ENCODE results near the gene MAJIN.

Gene MAJIN

DNA sequence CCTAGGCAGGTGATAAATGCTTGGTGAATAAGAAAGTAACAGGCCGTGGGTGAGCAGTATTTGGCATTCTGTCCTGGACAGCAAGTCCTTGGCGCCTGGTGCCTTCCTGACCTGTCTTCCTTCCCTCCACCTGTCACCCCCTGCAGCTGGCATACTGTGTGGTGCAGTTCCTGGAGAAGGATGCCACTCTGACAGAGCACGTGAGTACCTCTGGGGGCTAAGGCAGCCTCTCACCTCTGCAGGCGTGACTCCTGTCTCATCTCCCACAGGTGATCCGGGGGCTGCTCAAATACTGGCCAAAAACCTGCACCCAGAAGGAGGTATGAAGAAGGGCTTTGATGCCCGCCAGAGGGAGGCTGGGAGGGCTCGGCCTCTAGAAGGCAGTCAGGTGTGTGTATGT is 40.6 kb downstream of the MAJIN start:
- DNase-seq, result no peak

DNA sequence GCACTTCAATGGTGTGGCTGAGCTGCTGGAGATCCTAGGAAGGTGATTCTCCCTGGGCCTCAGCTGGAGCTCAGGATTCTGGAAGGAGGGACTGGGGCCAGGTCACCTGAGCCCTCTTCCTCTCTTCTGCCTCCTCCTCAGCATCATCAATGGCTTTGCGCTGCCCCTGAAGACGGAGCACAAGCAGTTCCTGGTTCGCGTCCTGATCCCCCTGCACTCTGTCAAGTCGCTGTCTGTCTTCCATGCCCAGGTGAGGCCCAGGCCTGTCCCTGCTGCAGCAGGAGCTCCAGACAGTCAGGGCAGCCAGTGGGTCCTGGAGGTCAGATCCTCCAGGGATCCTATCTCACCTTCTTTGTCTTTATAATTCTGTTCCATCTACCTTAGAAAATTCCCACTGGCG is 41.6 kb downstream of the MAJIN start:
- DNase-seq, result no peak

DNA sequence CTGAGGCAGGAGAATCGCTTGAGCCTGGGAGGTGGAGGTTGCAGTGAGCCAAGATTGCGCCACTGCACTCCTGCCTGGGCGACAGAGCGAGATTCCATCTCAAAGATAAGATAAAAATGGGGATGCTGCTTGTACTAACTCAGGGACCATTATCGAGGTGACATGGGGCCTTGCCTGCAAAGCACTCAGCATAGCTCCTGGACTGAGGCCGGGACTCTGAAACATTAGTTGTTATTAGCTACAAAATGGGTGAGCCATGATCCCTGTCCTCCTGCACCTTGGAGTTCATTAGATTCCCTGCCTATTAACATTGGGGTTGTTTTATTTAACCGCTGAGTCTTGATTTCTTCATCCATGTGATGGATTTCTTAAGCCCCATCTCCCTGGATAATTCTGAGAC is 42.3 kb downstream of the MAJIN start:
- DNase-seq, result no peak

DNA sequence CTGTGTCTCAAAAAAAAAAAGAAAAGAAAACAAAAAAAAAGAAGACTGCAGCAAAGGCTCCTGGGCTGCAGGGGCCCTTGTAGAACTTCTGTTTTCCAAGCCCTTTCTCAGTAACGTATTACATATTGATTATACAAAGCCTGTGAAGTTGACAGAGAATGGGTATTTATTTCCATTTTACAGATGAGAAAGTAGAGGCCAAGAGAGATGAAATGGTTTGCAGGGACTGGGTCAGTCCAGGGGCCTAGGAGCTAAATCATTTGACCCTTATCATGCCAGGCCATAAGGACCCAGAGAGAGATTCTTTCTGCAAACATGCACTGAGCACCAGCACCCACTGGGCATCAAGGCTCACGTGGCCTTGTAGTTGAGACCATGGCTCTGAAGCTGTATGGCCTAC is 43.0 kb downstream of the MAJIN start:
- no peak for DNase-seq

DNA sequence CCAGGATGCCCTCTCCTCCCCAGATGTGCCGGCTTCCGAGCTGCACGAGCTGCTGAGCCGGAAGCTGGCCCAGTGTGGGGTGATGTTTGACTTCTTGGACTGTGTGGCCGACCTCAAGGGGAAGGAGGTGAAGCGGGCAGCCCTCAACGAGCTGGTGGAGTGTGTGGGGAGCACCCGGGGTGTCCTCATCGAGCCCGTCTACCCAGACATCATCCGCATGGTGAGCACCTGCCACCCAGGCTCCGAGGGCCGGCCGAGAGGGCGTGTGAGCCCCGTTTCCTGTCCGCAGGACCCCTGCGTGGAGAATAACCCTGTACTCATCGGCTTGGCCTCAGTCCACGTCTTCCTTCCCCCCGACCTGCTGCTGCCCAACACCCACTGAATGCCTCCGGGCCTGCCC is 45.2 kb downstream of the MAJIN start:
- no peak for DNase-seq

DNA sequence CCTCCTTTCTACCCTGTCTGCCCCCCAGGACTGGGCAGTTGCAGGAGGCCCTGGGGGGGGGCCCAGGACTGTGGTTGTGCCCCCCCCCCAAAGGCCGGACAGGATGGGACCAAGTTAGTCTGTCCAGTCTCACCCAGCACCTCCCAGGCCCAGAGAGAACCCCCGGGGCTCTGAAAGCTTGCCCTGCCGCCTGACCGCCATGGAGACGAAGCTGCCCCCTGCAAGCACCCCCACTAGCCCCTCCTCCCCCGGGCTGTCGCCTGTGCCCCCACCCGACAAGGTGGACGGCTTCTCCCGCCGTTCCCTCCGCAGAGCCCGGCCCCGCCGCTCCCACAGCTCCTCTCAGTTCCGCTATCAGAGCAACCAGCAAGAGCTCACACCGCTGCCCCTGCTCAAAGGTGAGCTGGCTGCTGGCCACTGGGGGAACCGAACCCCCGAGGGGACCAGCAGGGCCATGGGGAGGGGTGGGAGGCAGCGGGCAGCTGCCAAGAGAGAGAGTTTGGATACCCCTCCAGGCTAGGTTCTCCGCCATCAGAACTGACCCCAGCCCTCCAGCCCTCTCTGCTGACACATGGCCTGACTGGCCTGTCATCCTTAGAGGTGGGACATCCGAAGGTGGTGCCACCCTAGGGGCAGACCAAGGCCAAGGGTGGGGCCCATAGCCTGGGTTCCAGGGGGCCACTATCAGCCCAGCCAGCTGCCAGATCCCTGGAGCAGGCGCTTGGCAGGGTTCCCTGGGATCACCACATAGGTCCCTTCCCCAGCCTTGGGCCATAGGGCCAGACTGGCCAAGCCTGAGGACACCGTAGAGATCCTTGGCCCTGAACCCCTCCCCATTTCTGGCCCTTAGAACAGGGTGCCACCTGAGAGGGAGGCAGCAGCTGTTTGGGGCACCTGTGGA is 46.1 kb downstream of the MAJIN start:
- no peak for DNase-seq

DNA sequence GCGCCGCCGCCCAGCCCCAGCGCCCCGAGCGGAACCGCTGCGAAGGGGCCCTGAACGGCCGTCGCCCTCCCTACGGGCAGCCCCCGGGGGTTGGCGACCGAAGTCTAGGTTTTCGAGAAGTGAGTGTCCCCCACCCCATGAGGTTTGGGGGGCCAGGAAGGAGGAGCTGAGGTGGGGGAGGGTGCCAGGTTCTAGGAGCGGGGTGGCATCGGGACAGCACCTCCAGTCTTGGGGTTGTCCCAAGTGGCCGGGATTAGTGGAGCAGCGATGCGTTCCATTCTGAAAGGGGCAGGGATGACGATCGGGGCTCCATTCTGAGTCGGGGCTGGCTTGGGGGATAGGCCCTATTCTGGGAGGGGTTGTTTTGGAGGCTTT is 47.0 kb downstream of the MAJIN start:
- peak in 1 of 2 experiments; percentile 50 for DNase-seq

DNA sequence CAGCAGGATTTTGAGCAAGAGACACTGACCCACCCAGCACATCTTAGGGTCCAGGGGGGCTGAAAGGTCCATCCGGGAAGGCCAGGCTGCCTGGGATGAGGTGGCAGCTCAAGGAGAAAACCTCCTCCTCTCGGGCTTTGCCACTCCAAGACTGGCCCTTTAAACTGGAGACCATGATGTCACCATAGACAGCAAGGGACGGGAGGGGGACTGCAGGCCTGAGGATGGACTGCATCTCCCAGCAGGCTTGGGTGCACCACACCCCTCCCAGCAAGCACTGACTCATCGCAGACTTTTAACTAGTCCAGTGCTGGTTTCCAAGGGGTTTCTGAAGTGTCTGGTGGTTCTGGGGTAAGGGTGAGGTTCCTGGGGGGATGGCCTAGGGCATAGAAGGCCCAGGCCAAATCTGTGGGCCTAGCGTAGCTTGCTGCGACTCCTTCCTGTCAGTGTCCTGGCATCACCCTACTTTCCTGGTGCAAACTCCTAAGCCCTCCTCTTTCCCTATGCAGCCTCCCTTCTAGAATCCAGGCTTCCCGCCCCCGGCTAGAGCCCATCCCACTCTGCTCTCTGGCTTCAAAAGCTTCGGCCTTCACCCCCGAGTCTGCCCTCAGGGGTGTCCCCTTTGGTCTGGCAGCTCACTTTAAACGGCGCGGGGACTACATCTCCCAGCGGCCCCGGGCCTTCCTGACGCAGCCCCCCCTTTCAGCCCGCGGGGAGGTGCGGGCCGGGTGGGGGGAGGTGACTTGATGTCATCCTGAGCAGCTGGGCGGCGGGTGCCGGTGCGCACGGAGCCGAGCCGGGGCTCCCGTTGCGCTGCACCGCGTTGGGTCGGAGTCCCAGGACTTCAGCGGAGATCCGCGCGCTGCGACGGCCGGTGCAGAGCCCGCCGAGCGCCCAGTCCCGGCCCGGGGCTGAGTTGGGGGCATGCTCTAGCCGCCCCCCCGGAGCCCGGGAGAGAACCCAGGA is 47.7 kb downstream of the MAJIN start, which contains the start of gene PPP2R5B:
TSS of gene PPP2R5B (plus strand) at position 746 of the 966 bp plus-strand sequence. CDS start 1,046 bp downstream, outside the sequence.
- peak; percentile 87 to 95 for DNase-seq

DNA sequence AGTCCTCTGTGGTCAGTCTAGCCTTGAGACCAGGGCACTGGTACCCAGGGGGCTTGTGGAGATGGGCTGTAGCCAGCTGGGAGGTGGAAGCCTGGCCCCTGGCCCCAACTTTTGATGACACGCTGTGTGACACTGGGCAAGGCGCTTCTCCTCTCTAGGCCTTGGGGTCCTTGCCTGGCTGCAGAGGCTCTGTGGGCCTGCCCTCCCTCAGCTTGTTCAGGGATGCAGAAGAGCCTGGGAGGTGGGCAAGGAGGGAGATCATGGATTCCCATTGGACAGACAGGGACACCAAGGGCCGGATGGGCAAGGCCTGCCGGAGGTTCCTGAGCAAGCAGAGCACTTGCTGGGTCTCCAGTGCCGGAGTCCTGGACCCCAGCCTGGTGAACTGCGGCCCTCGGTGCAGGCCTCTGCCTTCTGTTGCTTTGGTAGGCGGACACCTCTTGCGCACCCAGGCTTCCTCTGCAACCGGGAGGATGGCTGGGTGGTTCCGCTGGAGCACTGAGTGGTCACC is 48.7 kb downstream of the MAJIN start:
- no peak for DNase-seq

DNA sequence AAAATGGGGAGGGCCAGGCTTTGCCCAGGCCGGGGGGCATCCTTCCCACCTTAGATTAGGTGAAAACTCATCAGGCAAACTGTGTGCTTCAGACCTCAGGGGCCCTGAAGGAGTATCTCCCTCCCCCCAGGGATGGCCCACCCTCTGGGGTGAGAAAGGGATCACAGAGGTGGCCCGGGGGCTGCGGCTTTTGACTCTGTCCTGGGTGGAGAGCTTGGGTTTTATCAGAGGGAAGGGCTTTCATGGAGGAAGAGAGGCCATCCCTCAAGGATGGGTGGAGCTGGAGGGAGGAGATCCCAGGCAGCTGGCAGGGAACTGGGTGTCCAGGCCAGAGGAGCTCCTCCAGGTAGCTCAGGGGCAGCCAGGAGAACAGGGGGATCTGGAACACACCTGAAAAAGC is 50.5 kb downstream of the MAJIN start:
- no peak for DNase-seq

DNA sequence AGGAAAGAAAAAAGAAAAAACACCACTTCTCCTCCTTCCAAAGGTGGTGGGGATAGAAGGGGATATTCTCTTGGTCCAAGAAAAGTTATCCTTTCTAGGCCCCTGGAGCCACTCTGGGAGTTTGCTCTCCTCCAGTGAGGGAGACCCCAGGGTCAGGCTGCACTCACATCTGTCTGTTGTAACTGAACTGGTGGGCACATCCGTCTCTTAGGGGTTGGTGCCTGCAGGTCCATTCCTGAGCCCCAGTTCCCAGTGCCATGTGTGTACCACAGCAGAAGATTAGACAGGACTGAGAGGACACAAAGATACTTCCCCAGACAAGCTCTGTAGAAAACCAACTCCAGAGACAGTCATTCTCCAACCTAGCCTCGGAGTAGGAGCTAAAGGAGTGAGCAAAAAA is 51.8 kb downstream of the MAJIN start:
- no peak for DNase-seq

DNA sequence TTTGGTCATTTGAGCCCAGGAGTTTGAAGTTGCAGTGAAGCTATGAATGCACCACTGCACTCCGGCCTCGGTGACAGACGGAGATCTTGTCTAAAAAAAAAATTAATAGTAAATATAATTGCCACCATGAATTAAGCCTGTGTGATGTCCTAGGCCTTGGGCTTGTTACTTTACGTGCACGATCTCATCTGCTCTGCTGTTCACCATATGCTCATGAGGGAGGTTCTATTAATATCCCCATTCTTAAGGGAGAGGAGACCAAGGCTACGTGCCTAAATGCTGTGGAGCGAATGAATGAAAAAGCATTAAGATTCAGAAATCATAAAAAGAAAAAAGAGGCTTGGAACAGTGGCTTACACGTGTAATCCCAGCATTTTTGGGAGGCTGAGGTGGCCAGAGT is 52.3 kb downstream of the MAJIN start:
- no peak for DNase-seq

DNA sequence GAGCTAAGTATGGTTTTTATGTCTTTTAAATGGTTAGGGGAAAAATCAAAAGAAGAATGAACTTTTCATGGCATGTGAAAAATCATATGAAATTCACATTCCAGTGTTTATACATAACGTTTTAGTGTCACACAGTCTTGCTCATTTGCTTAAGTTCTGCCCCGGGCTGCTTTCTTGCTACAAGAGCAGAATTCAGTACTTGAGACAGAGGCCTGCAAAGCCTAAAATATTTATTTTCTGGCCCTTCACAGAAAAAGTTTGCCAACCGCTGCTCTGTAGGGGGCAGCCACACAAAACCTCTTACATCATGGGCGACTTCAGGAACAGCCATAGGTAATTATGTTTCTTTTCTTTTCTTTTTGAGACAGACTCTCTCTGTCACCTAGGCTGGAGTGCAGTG is 53.9 kb downstream of the MAJIN start:
- DNase-seq, result no peak

DNA sequence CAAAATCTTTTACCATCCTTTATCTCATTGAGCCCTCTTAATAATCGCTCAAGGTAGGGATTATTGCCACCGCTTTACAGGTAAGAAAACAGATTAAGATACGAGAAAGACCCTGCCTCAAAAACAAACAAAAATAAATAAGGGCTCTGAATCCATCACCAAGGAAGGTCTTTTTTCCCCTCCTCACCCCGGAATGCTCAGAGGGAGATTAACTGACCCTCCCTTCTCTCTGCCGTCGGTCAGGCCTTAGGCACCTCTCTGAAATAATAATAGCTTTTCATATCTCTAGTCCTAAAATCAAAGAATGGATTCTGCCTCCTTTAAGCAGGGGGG is 54.3 kb downstream of the MAJIN start:
- no peak for DNase-seq

DNA sequence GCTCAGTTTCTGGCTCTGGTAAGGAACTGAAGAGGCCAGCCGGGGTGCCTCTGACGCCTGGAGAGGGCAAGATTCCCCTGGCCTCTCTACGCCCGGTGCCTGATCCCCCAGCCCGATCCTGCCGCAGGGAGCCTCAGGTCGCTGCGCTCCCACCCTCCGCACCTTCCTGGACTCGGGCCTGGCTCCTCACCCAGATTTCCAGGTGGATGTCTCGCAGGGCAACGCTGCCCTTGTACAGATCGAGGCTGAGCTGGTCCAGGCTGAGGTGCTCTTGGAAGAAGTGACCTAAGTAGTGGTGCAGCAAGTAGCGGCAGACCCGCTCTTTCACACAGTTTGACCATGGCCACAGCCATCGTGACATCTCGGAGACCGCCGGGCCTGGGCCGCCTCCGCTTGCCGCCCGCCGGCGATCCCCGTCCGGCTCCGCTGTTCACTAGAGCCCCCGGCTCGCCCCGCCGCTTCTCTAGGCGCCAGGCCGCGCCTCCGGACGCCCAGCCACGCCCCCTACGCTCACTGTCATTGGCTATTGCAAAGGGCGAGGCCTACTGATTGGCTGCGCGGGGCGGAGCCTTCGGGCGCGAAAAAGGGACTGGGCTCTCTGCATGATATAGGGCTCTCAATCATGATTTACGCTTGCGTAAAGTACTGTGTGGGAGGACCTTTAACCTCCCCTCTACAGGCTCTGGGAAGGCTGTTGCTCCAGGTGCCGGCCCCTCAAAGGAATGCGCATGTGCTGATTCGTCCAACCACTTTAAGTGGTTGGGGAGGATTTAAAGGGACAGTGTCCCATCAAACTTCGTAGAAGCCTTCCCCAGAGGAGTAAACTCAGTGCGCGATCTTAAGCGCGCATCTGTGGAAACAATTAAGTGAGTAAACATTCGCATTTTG is 54.9 kb downstream of the MAJIN start, which contains the start of gene ATG2A:
TSS of gene ATG2A (minus strand) at position 435 of the 888 bp plus-strand sequence. CDS start at position 361, 74 bp downstream.
- DNase-seq, result peak; percentile 100

DNA sequence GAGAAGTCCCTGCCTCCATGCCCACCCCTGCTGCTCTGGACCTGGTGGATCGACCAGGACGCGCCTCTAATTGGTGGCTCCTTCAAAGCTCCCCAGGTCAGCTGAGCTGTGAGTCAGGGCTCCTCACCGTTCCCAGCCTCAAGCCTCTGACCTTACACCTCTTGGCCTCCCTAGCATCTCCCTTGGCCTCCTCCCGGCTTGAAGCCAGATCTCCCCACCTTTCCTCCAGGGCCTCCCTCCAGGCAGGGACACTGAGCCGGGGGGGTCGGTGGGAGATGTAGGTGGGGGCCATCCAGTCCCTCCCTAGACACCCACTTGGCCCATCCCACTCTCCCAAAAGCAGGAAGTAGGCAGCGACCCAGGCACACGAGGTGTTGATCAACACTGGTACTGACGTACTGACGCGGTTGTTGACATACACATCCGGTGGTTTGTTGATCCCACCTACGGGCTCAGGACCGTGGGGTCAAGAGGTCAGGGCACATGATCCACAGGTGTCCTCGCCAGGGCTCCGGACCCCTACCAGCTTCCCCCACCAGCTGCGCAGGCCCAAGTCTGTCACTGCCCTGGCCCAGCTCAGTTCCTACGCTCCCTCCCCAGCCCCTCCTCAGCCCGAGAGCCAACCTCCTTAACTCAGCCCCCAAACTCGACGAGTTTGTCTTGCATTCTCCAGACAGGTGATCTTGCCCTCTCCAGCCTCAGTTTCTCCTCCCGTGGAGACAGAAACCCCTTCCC is 55.7 kb downstream of the MAJIN start:
- DNase-seq, result peak in 1 of 2 experiments; percentile 34

DNA sequence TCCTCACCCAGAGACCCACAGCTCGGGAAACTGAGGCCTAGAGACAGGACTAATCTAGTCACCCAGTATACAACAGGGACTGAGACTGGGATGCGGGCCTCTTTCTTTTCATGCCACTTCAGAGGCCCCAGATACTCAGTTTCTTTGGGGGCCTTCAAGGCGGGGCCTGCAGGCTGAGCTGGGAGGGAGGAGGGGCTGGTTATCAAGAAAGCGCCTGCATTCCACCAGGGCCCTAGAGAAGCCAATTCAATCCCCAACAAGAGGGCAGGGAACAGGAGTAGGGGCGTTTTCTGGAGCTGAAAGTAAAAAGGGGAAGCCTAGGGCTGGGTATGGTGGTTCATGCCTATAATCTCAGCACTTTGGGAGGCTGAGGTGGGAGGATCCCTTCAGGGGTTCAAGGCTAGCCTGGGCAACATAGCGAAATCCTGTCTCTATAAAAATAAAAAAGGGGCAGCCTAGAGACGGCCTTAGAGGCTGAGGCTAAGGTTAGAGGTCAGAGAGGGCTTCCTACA is 56.5 kb downstream of the MAJIN start:
- no peak for DNase-seq

DNA sequence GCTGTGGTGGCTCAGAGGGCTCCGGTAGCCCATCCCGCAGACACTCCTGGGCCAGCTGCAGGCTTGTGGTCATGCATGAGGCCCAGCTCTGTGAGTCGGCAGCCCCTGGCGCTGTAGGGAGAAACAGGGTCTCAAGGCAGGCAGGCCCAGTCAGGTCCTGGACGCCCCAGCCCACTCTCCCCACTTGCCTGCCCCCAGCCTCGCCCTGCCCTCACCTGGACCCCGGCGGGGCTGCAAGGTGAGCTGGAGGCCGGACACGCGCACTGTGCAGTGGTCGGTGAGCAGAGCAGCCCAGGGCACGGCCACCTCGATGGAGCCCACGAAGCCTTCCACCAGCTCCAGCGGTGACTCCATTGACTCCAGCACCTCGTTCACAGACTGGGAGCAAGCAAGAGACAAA is 57.8 kb downstream of the MAJIN start:
- DNase-seq, result no peak

DNA sequence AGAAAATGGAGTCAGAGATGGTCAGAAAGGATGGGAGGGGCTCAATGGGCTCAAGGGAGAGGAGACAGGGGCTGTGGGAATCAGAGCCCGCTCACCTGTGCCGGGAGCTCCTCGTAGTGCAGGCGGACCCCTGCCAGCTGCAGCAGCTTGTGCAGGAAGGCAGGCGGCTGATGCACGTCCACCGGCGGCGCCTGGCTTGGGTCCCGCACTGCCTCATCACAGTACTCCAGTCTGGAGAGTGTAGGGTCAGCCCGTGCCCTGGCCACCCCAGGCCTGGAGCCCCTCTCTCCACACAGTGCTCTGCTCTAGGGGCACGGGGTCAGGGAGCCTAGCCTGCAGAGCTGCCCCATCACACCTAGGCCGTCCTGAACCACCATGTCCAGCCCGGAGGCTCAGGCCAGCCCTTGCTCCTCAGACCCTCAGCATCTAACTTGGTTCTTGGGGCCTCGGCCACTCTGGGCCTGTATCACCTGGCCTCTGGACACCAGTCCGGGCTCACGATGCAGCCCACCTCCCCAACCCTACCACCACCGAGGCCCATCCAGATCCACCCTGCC is 58.7 kb downstream of the MAJIN start:
- no peak for DNase-seq

DNA sequence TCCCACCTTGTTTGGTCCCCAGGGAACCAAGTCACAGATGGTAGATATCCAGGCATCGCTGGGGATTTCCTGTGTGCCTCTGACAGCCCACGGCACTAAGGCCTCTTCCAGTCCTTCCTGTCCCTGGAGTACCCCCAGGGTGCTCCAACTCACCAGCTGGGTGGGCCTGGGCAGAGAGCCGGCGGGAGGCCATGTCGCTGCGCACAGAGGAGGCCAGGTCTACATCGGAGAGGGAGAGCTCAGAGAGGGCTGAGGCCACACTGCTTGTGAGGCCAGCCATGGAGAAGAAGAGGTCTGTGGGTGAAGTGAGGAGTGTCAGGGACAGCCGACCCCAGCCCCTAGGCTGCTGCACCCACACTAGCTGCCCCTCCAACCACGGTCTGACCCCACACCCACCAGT is 60.2 kb downstream of the MAJIN start:
- no peak for DNase-seq

DNA sequence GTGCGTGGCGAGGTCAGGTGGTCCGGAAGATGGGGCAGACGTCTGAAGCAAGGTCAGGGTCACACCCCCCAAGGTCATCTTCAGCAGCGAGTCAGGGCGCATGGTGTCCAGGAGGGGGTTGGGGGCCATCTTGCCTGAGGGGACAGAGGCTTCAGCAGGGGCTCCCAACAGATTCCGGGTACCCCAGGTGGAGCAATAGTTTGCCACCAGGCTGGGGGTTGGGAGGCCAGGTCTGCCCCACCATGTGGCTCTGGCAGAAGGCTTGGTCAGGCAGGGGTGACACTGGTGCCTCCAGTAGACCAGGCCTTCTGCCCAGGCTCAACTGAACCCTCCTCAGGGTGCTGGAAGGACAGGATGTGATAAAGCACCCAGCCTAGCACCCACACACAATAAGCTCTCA is 60.8 kb downstream of the MAJIN start:
- no peak for DNase-seq

Data from NCI-H526 (cell line).